ENCODE results near the gene CAPN7.

DNA sequence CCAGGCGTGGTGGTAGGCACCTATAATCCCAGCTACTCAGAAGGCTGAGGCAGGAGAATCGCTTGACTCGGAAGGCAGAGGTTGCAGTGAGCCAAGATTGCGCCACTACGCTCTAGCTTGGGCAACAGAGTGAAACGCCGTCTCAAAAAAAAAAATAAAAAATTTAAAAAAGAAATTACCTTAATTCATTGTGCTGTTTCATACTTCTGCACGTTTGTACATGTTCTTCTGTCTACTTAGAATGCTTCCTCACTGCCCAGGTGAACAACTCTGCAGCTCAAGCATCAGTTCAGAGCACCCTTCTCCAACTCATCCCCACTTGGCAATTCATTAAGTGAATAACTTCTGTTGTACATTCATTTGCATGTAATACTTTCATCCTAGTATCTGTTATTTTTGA is 14.0 kb downstream of the CAPN7 start:
- TF ChIP-seq, protein P1, sequence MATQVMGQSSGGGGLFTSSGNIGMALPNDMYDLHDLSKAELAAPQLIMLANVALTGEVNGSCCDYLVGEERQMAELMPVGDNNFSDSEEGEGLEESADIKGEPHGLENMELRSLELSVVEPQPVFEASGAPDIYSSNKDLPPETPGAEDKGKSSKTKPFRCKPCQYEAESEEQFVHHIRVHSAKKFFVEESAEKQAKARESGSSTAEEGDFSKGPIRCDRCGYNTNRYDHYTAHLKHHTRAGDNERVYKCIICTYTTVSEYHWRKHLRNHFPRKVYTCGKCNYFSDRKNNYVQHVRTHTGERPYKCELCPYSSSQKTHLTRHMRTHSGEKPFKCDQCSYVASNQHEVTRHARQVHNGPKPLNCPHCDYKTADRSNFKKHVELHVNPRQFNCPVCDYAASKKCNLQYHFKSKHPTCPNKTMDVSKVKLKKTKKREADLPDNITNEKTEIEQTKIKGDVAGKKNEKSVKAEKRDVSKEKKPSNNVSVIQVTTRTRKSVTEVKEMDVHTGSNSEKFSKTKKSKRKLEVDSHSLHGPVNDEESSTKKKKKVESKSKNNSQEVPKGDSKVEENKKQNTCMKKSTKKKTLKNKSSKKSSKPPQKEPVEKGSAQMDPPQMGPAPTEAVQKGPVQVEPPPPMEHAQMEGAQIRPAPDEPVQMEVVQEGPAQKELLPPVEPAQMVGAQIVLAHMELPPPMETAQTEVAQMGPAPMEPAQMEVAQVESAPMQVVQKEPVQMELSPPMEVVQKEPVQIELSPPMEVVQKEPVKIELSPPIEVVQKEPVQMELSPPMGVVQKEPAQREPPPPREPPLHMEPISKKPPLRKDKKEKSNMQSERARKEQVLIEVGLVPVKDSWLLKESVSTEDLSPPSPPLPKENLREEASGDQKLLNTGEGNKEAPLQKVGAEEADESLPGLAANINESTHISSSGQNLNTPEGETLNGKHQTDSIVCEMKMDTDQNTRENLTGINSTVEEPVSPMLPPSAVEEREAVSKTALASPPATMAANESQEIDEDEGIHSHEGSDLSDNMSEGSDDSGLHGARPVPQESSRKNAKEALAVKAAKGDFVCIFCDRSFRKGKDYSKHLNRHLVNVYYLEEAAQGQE (IDR thresholded peaks at IDR 0.05; ENCODE audit: low read depth) = no peak
- TF ChIP-seq TEAD4 (IDR thresholded peaks at IDR 0.05) (no peak), NFIC (IDR thresholded peaks at IDR 0.05) (no peak), YY1 (IDR thresholded peaks at IDR 0.05; ENCODE audit: low read depth) (no peak), CREB1 (IDR thresholded peaks at IDR 0.05; ENCODE audit: low read depth) (no peak)

All from Ishikawa (cell line).